Central memory CD8-positive, alpha-beta T cell (primary cell): ENCODE measurements around the gene LYRM9.
"Not testable (repeated sequence)": the region's sequence is repeated elsewhere in the genome, so short reads cannot be mapped to it uniquely, and the experiment has no call there.

Source experiments
- ATAC-seq: fragments of 150-1000 bp; cut with Tn5 transposase; replicated peaks from 2 replicates; pipeline ENCODE4 v1.10.0; 2022; ENCODE audit warnings: mild to moderate bottlenecking, moderate FRiP score, moderate number of reproducible peaks; ENCODE audit not compliant: poor library complexity, severe bottlenecking; ENCODE audit errors: extremely low read depth
- DNase-seq, 2 donors: peaks; one replicate each; pipeline ENCODE4 v3.0.0; 2021; ENCODE audit warnings: low spot score in 2 of 2
- H3K27ac Mint-ChIP-seq: one replicate; pipeline ENCODE4 v1.8.0; 2022; ENCODE audit warnings: low read depth, mild to moderate bottlenecking, moderate library complexity, mixed read lengths
- H3K27me3 Mint-ChIP-seq: one replicate; pipeline ENCODE4 v1.8.0; 2022; ENCODE audit warnings: mixed read lengths
- H3K36me3 Mint-ChIP-seq: one replicate; pipeline ENCODE4 v1.8.0; 2022; ENCODE audit warnings: mild to moderate bottlenecking, moderate library complexity, mixed read lengths; ENCODE audit not compliant: insufficient read depth
- H3K4me1 Mint-ChIP-seq: one replicate; pipeline ENCODE4 v1.8.0; 2022; ENCODE audit warnings: mixed read lengths
- H3K4me3 Mint-ChIP-seq: one replicate; pipeline ENCODE4 v1.8.0; 2022; ENCODE audit warnings: mild to moderate bottlenecking, moderate library complexity, mixed read lengths
- H3K9me3 Mint-ChIP-seq: one replicate; pipeline ENCODE4 v1.8.0; 2022; ENCODE audit warnings: mixed read lengths

LYRM9 gene

GRCh38 chr17:27899525-27899924 lies 6.4 kb upstream of the LYRM9 start:
- DNase-seq (no peak), ATAC-seq (no peak)
- Mint-ChIP-seq H3K27me3 (peaks cover 50% of the 10 kb centered on the region), H3K9me3 (no peaks in the 10 kb centered on the region), H3K36me3 (no peaks in the 10 kb centered on the region), H3K27ac (no peak overlapping the region), H3K4me1 (no peaks in the 10 kb centered on the region), H3K4me3 (no peak overlapping the region)

- no peak overlapping the region for H3K4me3 Mint-ChIP-seq
- DNase-seq (no peak), ATAC-seq (no peak)
- H3K27ac Mint-ChIP-seq = no peak overlapping the region
- H3K9me3 Mint-ChIP-seq = no peaks in the 10 kb centered on the region
- H3K4me1 Mint-ChIP-seq = peaks cover 8% of the 10 kb centered on the region
- peaks cover 5% of the 10 kb centered on the region for H3K36me3 Mint-ChIP-seq
- peaks cover 47% of the 10 kb centered on the region for H3K27me3 Mint-ChIP-seq
Measured at GRCh38 chr17:27898096-27898495, 4.9 kb upstream of the LYRM9 start.

GRCh38 chr17:27896701-27897100 lies 3.5 kb upstream of the LYRM9 start:
- Mint-ChIP-seq H3K4me3 (no peak overlapping the region), H3K27me3 (peaks cover 39% of the 10 kb centered on the region), H3K36me3 (peaks cover 5% of the 10 kb centered on the region), H3K9me3 (no peaks in the 10 kb centered on the region), H3K4me1 (peaks cover 14% of the 10 kb centered on the region), H3K27ac (no peak overlapping the region)
- ATAC-seq (no peak), DNase-seq (no peak)

GRCh38 chr17:27895940-27896535 lies 2.9 kb upstream of the LYRM9 start:
- H3K4me3 Mint-ChIP-seq = no peak overlapping the region
- DNase-seq = no peak
- H3K27me3 Mint-ChIP-seq = peaks cover 39% of the 10 kb centered on the region
- no peaks in the 10 kb centered on the region for H3K9me3 Mint-ChIP-seq
- no peak overlapping the region for H3K27ac Mint-ChIP-seq
- H3K36me3 Mint-ChIP-seq = peaks cover 5% of the 10 kb centered on the region
- no peak for ATAC-seq
- peaks cover 14% of the 10 kb centered on the region for H3K4me1 Mint-ChIP-seq

GRCh38 chr17:27895123-27895895 lies 2.1 kb upstream of the LYRM9 start:
- Mint-ChIP-seq H3K36me3 (peaks cover 5% of the 10 kb centered on the region), H3K27me3 (peaks cover 39% of the 10 kb centered on the region), H3K9me3 (no peaks in the 10 kb centered on the region), H3K4me3 (no peak overlapping the region), H3K27ac (no peak overlapping the region), H3K4me1 (peaks cover 14% of the 10 kb centered on the region)
- DNase-seq (no peak), ATAC-seq (no peak)

- ATAC-seq (no peak), DNase-seq (no peak)
- Mint-ChIP-seq H3K27me3 (peaks cover 39% of the 10 kb centered on the region), H3K4me3 (peak overlapping the region; percentile 81), H3K4me1 (peaks cover 14% of the 10 kb centered on the region), H3K27ac (peak overlapping the region; percentile 39), H3K36me3 (peaks cover 5% of the 10 kb centered on the region), H3K9me3 (no peaks in the 10 kb centered on the region)
Measured at GRCh38 chr17:27893841-27894503, 807 bp upstream of the LYRM9 start.

GRCh38 chr17:27892542-27892865 lies 661 bp downstream of the LYRM9 start:
- peaks cover 19% of the 10 kb centered on the region for H3K4me1 Mint-ChIP-seq
- ATAC-seq (no peak), DNase-seq (no peak)
- H3K36me3 Mint-ChIP-seq = peaks cover 5% of the 10 kb centered on the region
- H3K4me3 Mint-ChIP-seq = peak overlapping the region; percentile 81
- no peak overlapping the region for H3K27ac Mint-ChIP-seq
- H3K9me3 Mint-ChIP-seq = no peaks in the 10 kb centered on the region
- peaks cover 38% of the 10 kb centered on the region for H3K27me3 Mint-ChIP-seq

GRCh38 chr17:27891841-27892240 lies 1.3 kb downstream of the LYRM9 start:
- Mint-ChIP-seq H3K27ac (no peak overlapping the region), H3K36me3 (peaks cover 5% of the 10 kb centered on the region), H3K27me3 (peaks cover 31% of the 10 kb centered on the region), H3K4me1 (peaks cover 19% of the 10 kb centered on the region), H3K9me3 (no peaks in the 10 kb centered on the region), H3K4me3 (no peak overlapping the region)
- no peak for ATAC-seq
- no peak for DNase-seq

GRCh38 chr17:27889711-27890251 lies 3.4 kb downstream of the LYRM9 start:
- no peaks in the 10 kb centered on the region for H3K9me3 Mint-ChIP-seq
- DNase-seq (no peak), ATAC-seq (no peak)
- peaks cover 5% of the 10 kb centered on the region for H3K36me3 Mint-ChIP-seq
- peaks cover 11% of the 10 kb centered on the region for H3K27me3 Mint-ChIP-seq
- H3K27ac Mint-ChIP-seq = no peak overlapping the region
- no peak overlapping the region for H3K4me3 Mint-ChIP-seq
- H3K4me1 Mint-ChIP-seq = peaks cover 19% of the 10 kb centered on the region

GRCh38 chr17:27888945-27889344 lies 4.2 kb downstream of the LYRM9 start:
- ATAC-seq (no peak), DNase-seq (no peak)
- Mint-ChIP-seq H3K4me1 (peaks cover 18% of the 10 kb centered on the region), H3K9me3 (no peaks in the 10 kb centered on the region), H3K27me3 (peaks cover 2% of the 10 kb centered on the region), H3K27ac (no peak overlapping the region), H3K4me3 (no peak overlapping the region), H3K36me3 (peaks cover 5% of the 10 kb centered on the region)

GRCh38 chr17:27888067-27888466 lies 5.1 kb downstream of the LYRM9 start:
- ATAC-seq (no peak), DNase-seq (no peak)
- Mint-ChIP-seq H3K36me3 (no peaks in the 10 kb centered on the region), H3K4me1 (peaks cover 11% of the 10 kb centered on the region), H3K4me3 (no peak overlapping the region), H3K27me3 (no peaks in the 10 kb centered on the region), H3K27ac (peak overlapping the region; percentile 45), H3K9me3 (no peaks in the 10 kb centered on the region)

- H3K27me3 Mint-ChIP-seq, H3K4me1 Mint-ChIP-seq, ATAC-seq, H3K36me3 Mint-ChIP-seq, H3K9me3 Mint-ChIP-seq, H3K27ac Mint-ChIP-seq, H3K4me3 Mint-ChIP-seq, DNase-seq: not testable (repeated sequence)
Measured at GRCh38 chr17:27886348-27886906, 6.7 kb downstream of the LYRM9 start.
